Caco-2 (cell line): ENCODE results near the gene GPX4. TPM values are rescaled to one million over a fixed set of nuclear protein-coding genes. Genes with fewer than 3 reads are reported as not detected.

Experiments
- BruUV-seq: library from RNA; stranded (reverse); fragments of 400-500 nt; replicated peaks from 2 replicates; lab custom pipeline; 2021; lab: Mats Ljungman, UMichigan
- CTCF ChIA-PET: fragments of 300-600 bp; sonication (Branson Sonifier 250); formaldehyde crosslinking; loops from one replicate; lab custom pipeline; 2022; ENCODE audit warnings: antibody characterized with exemption; lab: Charles Lee
- POLR2A ChIA-PET: fragments of 300-600 bp; sonication (Branson Sonifier 250); formaldehyde crosslinking; loops from one replicate; lab custom pipeline; 2022; ENCODE audit warnings: antibody characterized with exemption; lab: Charles Lee
- DNase-seq, 2 experiments: peaks; one replicate each; pipeline versions ENCODE4 v3.0.0 to v3.0.0-alpha.2; 2020 to 2022
- H3K27me3 ChIP-seq: replicated peaks from 2 replicates; pipeline ENCODE4 v1.6.0; 2011; ENCODE audit warnings: low read length; ENCODE audit not compliant: control insufficient read depth, insufficient read depth
- H3K36me3 ChIP-seq: 2 replicates; pipeline ENCODE4 v1.5.1; 2011; ENCODE audit warnings: low read length; ENCODE audit not compliant: control insufficient read depth, insufficient read depth
- H3K4me1 ChIP-seq: fragments of 250-450 bp; sonication (Bioruptor Pico); 2 replicates; pipeline ENCODE4 v1.5.1; 2020; ENCODE audit warnings: mild to moderate bottlenecking
- H3K4me3 ChIP-seq: 2 replicates; pipeline ENCODE4 v1.5.1; 2011; ENCODE audit warnings: low read depth, mild to moderate bottlenecking, control low read depth, low read length
- H3K9me3 ChIP-seq: fragments of 250-450 bp; sonication (Bioruptor Pico); 2 replicates; pipeline ENCODE4 v1.5.1; 2020; ENCODE audit warnings: mild to moderate bottlenecking, moderate library complexity
- H3K27ac Mint-ChIP-seq: one replicate; pipeline ENCODE4 v1.8.0; 2022; ENCODE audit warnings: mixed read lengths; ENCODE audit not compliant: unreplicated experiment
- H3K27me3 Mint-ChIP-seq: one replicate; pipeline ENCODE4 v1.8.0; 2022; ENCODE audit warnings: mixed read lengths; ENCODE audit not compliant: insufficient read depth, unreplicated experiment
- H3K36me3 Mint-ChIP-seq: one replicate; pipeline ENCODE4 v1.8.0; 2022; ENCODE audit warnings: mild to moderate bottlenecking, mixed read lengths; ENCODE audit not compliant: insufficient read depth, unreplicated experiment
- H3K4me1 Mint-ChIP-seq: one replicate; pipeline ENCODE4 v1.8.0; 2022; ENCODE audit warnings: low read depth, mixed read lengths; ENCODE audit not compliant: unreplicated experiment
- H3K4me3 Mint-ChIP-seq: one replicate; pipeline ENCODE4 v1.8.0; 2022; ENCODE audit warnings: mild to moderate bottlenecking, moderate library complexity, mixed read lengths; ENCODE audit not compliant: unreplicated experiment
- H3K9me3 Mint-ChIP-seq: one replicate; pipeline ENCODE4 v1.8.0; 2022; ENCODE audit warnings: mixed read lengths; ENCODE audit not compliant: unreplicated experiment
- intact Hi-C: fragments of 100-400 bp; cut with micrococcal nuclease; formaldehyde crosslinking; loops from one replicate; pipeline ENCODE4 v1.10.0; 2022; ENCODE audit not compliant: unreplicated experiment
- total RNA-seq: library from RNA; stranded (reverse); gene quantifications from 2 replicates; pipeline ENCODE4 v1.2.3, GENCODE V29; 2022
- TF ChIP-seq, protein P1 (sequence below), 2 experiments: fragments of 200-600 bp in 1 of 2; IDR thresholded peaks; 1 replicate in 1 of 2; 2 replicates in 1 of 2; pipeline versions ENCODE4 v1.5.1 to v1.8.0; 2011 to 2022; ENCODE audit warnings: antibody characterized with exemption in 1 of 2, control low read depth in 1 of 2, inconsistent platforms in 1 of 2, low read depth in 1 of 2, low read length in 1 of 2, mild to moderate bottlenecking in 1 of 2, moderate library complexity in 1 of 2; ENCODE audit not compliant: insufficient read depth in 1 of 2, severe bottlenecking in 1 of 2, unreplicated experiment in 1 of 2

Gene GPX4
- total RNA-seq, 1 experiment from 2014 or later = 500 TPM

- POLR2A ChIA-PET = interaction anchor here (0.9 kb wide), 1 partner anchor 136 kb away, joined by 3 read pairs; no protein-coding TSS in a partner anchor
- no peaks in the 10 kb centered on the region for H3K4me1 Mint-ChIP-seq
- Histone ChIP-seq H3K4me3 (peak overlapping the region; percentile 40), H3K9me3 (no peaks in the 10 kb centered on the region), H3K4me1 (peaks cover 6% of the 10 kb centered on the region; the same call in 1 of the 2 replicates), H3K36me3 (no peaks in the 10 kb centered on the region), H3K27me3 (no peaks in the 10 kb centered on the region)
- no peaks in the 10 kb centered on the region for H3K9me3 Mint-ChIP-seq
- no peak for DNase-seq
- CTCF ChIA-PET = no interaction called here
- H3K36me3 Mint-ChIP-seq = peaks cover 27% of the 10 kb centered on the region
- BruUV-seq = no TSS peak
- peak overlapping the region; percentile 75 for H3K4me3 Mint-ChIP-seq
- H3K27me3 Mint-ChIP-seq = no peaks in the 10 kb centered on the region
- intact Hi-C loops = no loop called here
- TF ChIP-seq, protein P1, sequence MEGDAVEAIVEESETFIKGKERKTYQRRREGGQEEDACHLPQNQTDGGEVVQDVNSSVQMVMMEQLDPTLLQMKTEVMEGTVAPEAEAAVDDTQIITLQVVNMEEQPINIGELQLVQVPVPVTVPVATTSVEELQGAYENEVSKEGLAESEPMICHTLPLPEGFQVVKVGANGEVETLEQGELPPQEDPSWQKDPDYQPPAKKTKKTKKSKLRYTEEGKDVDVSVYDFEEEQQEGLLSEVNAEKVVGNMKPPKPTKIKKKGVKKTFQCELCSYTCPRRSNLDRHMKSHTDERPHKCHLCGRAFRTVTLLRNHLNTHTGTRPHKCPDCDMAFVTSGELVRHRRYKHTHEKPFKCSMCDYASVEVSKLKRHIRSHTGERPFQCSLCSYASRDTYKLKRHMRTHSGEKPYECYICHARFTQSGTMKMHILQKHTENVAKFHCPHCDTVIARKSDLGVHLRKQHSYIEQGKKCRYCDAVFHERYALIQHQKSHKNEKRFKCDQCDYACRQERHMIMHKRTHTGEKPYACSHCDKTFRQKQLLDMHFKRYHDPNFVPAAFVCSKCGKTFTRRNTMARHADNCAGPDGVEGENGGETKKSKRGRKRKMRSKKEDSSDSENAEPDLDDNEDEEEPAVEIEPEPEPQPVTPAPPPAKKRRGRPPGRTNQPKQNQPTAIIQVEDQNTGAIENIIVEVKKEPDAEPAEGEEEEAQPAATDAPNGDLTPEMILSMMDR (IDR thresholded peaks at IDR 0.05; ENCODE audit: insufficient read depth in 1 of 2, low read depth in 1 of 2, low read length in 1 of 2, severe bottlenecking in 1 of 2, unreplicated experiment in 1 of 2) = no peak
- no peak overlapping the region for H3K27ac Mint-ChIP-seq
Observed at GRCh38 chr19:1132552-1133383, 29.0 kb downstream of the GPX4 start.

- H3K4me3 Mint-ChIP-seq = peak overlapping the region; percentile 75
- H3K9me3 Mint-ChIP-seq = no peaks in the 10 kb centered on the region
- BruUV-seq = no TSS peak
- H3K27me3 ChIP-seq = no peaks in the 10 kb centered on the region
- TF ChIP-seq, protein P1 (IDR thresholded peaks at IDR 0.05; ENCODE audit: insufficient read depth in 1 of 2, low read depth in 1 of 2, low read length in 1 of 2, severe bottlenecking in 1 of 2, unreplicated experiment in 1 of 2) = no peak
- ChIA-PET CTCF (interaction anchor here (0.7 kb wide), 1 partner anchor 278 kb away, joined by 4 read pairs; no protein-coding TSS in a partner anchor), POLR2A (interaction anchor here (0.9 kb wide), 1 partner anchor 135 kb away, joined by 3 read pairs; no protein-coding TSS in a partner anchor)
- peaks cover 6% of the 10 kb centered on the region; the same call in 1 of the 2 replicates for H3K4me1 ChIP-seq
- H3K27ac Mint-ChIP-seq = no peak overlapping the region
- peak overlapping the region; percentile 40 for H3K4me3 ChIP-seq
- no peaks in the 10 kb centered on the region for H3K9me3 ChIP-seq
- intact Hi-C loops = no loop called here
- peak; percentile 85 to 86 for DNase-seq
- H3K27me3 Mint-ChIP-seq = no peaks in the 10 kb centered on the region
- H3K36me3 ChIP-seq = no peaks in the 10 kb centered on the region
- H3K4me1 Mint-ChIP-seq = no peaks in the 10 kb centered on the region
- H3K36me3 Mint-ChIP-seq = peaks cover 25% of the 10 kb centered on the region
Observed at GRCh38 chr19:1133471-1133929, 29.7 kb downstream of the GPX4 start.

DNA sequence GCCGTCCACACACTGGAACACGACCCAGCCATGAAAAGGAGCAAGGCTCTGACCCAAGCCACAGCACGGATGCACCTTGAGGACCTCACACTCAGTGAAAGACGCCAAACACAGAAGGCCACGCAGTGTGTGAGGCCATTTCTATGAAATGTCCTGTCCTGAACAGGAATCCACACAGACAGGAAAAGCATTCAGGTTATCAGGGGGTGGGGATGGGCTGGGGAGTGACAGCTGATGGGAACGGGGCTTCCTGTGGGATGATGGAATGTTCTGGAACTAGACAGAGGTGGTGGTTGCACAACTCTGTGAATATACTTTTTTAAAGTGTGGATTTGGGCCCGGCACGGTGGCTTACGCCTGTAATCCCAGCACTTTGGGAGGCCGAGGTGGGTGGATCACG, 30.6 kb downstream of the GPX4 start:
- Mint-ChIP-seq H3K9me3 (no peaks in the 10 kb centered on the region), H3K36me3 (peaks cover 29% of the 10 kb centered on the region), H3K27me3 (no peaks in the 10 kb centered on the region), H3K4me1 (no peaks in the 10 kb centered on the region), H3K4me3 (no peak overlapping the region), H3K27ac (no peak overlapping the region)
- DNase-seq = no peak
- Histone ChIP-seq H3K4me3 (no peak overlapping the region), H3K36me3 (no peaks in the 10 kb centered on the region), H3K4me1 (peaks cover 6% of the 10 kb centered on the region; the same call in 1 of the 2 replicates), H3K9me3 (no peaks in the 10 kb centered on the region), H3K27me3 (no peaks in the 10 kb centered on the region)
- TF ChIP-seq, protein P1 (IDR thresholded peaks at IDR 0.05; ENCODE audit: insufficient read depth in 1 of 2, low read depth in 1 of 2, low read length in 1 of 2, severe bottlenecking in 1 of 2, unreplicated experiment in 1 of 2) = no peak
- intact Hi-C loops = no loop called here
- no TSS peak for BruUV-seq
- POLR2A ChIA-PET = interaction anchor here (0.7 kb wide), 1 partner anchor 30 kb away, joined by 10 read pairs; no protein-coding TSS in a partner anchor
- CTCF ChIA-PET = no interaction called here
